ENCODE results near the gene GOLGA8G.
"Not testable (repeated sequence)": the region's sequence is repeated elsewhere in the genome, so short reads cannot be mapped to it uniquely, and the experiment has no call there.

The GOLGA8G gene

GRCh38 chr15:28532954-28533353, at the start of gene GOLGA8G:
Gene GOLGA8G (minus strand): TSS chr15:28532971. CDS start chr15:28532909, 62 bp downstream.
- not testable (repeated sequence) for DNase-seq

- DNase-seq = not testable (repeated sequence)
These were observed 40.6 kb upstream of the GOLGA8G start for GRCh38 chr15:28573351-28573750.

- not testable (repeated sequence) for DNase-seq
These were observed 20.5 kb upstream of the GOLGA8G start, which contains the start of gene GOLGA6L25 for GRCh38 chr15:28553268-28553667. Gene GOLGA6L25 (plus strand): TSS chr15:28553568. CDS start chr15:28553629, 61 bp downstream.

- not testable (repeated sequence) for DNase-seq
These were observed 17.6 kb downstream of the GOLGA8G start for GRCh38 chr15:28515208-28515607.

GRCh38 chr15:28514128-28514527, 18.6 kb downstream of the GOLGA8G start:
- DNase-seq = not testable (repeated sequence)

GRCh38 chr15:28508217-28508889, 24.4 kb downstream of the GOLGA8G start:
- not testable (repeated sequence) for DNase-seq

- DNase-seq = not testable (repeated sequence)
These were observed 51.4 kb downstream of the GOLGA8G start for GRCh38 chr15:28481340-28481739.
